Right hindlimb (tissue), 1 donor: ENCODE results near the gene RNF114.
"Not testable (repeated sequence)": the region's sequence is repeated elsewhere in the genome, so short reads cannot be mapped to it uniquely, and the experiment has no call there.

Experiments
- DNase-seq: peaks from one replicate; pipeline ENCODE4 v3.0.0-alpha.2; 2018

The RNF114 gene

GRCh38 chr20:49987015-49987867, 51.0 kb downstream of the RNF114 start:
- DNase-seq, result no peak

DNA sequence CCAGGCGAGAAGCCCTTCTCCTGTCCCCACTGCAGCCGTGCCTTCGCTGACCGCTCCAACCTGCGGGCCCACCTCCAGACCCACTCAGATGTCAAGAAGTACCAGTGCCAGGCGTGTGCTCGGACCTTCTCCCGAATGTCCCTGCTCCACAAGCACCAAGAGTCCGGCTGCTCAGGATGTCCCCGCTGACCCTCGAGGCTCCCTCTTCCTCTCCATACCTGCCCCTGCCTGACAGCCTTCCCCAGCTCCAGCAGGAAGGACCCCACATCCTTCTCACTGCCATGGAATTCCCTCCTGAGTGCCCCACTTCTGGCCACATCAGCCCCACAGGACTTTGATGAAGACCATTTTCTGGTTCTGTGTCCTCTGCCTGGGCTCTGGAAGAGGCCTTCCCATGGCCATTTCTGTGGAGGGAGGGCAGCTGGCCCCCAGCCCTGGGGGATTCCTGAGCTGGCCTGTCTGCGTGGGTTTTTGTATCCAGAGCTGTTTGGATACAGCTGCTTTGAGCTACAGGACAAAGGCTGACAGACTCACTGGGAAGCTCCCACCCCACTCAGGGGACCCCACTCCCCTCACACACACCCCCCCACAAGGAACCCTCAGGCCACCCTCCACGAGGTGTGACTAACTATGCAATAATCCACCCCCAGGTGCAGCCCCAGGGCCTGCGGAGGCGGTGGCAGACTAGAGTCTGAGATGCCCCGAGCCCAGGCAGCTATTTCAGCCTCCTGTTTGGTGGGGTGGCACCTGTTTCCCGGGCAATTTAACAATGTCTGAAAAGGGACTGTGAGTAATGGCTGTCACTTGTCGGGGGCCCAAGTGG, 51.9 kb downstream of the RNF114 start:
- DNase-seq, result no peak

- peak; percentile 83 for DNase-seq
Measured at GRCh38 chr20:49989234-49990065, 53.3 kb downstream of the RNF114 start.

GRCh38 chr20:49990271-49990720, 54.1 kb downstream of the RNF114 start:
- no peak for DNase-seq

DNA sequence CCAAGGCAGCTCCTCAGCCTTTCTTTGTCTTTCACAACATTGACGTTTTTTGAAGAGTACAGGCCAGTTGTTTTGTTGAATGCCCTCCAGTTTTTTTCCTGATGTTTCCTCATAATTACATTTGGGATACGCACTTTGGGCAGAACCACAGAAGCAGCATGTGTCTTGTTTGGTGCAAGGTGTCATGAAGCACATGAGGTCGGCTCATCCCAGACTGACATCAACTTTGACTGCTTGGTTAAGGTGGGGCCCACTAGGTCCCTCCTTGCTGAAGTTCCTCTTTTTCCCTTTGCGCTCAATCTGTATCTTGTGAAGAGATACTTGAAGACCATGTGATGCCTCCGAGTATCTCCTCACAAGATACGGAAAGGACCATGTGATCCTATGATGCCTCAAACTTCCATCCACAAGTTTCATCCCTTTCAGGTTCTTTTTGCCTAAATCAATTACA, 57.1 kb downstream of the RNF114 start:
- no peak for DNase-seq

DNA sequence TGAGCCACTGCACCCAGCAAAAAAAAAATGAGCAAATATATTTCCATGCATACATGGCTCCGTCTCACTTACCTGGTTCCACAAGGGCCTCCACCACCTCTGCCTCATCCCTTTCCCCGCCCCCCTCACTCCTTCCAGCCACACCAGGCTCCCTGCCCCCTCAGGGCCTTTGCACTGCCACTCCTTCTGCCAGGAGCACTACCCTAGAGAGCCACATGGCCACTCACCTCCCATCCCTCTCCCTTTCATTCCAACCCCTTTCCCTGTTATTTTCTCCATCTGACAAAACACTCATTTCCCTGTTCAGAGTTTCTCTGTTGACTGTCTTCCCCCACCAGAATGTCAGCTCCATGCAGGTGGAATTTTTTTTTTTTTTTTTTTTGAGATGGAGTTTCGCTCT, 59.4 kb downstream of the RNF114 start:
- DNase-seq, result no peak

GRCh38 chr20:49998478-49999188, 62.4 kb downstream of the RNF114 start:
- DNase-seq, result not testable (repeated sequence)

- DNase-seq, result no peak
Measured at GRCh38 chr20:49999329-49999728, 63.1 kb downstream of the RNF114 start.

GRCh38 chr20:50000548-50001222, 64.5 kb downstream of the RNF114 start:
- DNase-seq, result not testable (repeated sequence)

- no peak for DNase-seq
Measured at GRCh38 chr20:50001784-50002311, 65.7 kb downstream of the RNF114 start.

DNA sequence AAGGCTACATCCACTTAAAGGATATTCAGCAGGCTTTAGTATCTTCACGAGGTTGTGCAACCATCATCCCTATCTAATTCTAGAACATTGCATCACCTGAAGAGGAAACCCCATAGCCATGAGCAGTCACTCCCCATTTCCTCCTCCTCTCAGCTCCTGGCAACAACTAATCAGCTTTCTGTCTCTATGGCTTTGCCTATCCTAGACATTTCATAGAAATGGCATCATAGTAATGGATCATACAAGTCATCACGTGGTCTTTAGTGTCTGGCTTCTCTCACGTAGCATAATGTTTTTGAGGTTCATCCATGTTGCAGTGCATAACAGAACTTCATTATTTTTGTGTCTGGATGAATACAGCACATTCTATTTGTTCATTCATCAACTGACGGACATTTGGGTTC, 67.1 kb downstream of the RNF114 start:
- DNase-seq, result no peak
